DND-41 (cell line): ENCODE results near the gene RAP2C.

Experiments
- CTCF ChIP-seq: IDR thresholded peaks from 2 replicates; pipeline ENCODE4 v1.5.1; 2012; ENCODE audit warnings: borderline replicate concordance, low read length, moderate library complexity, mild to moderate bottlenecking; ENCODE audit not compliant: poor library complexity, severe bottlenecking; ENCODE audit errors: extremely low read depth
- EZH2 ChIP-seq: IDR thresholded peaks from 3 replicates; pipeline ENCODE4 v1.6.1; 2012; ENCODE audit warnings: borderline replicate concordance, low read depth, mild to moderate bottlenecking, moderate library complexity, low read length, inconsistent platforms; ENCODE audit not compliant: severe bottlenecking

DNA sequence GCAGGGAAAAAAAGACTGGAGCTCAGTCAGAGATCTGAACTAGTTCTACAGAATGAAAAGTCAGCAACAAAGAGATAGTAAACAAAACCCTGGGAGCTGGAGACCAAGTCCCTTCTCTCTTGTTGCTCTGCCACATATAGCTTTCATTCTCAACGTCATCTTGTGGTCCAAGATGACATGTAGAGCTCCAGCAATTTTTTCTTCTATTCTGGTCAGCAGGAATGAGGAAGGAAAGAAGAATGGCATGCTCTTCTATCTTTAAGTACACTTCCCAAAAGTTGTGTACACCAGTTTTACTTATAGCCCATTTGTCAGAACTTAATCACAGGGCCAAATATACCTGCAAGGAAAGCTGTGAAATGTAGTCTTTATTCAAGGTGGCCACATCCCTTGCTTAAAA, 45.6 kb downstream of the RAP2C start:
- TF ChIP-seq CTCF: no peak
- no peak for TF ChIP-seq EZH2
